ENCODE data around the gene ZNF33B.
"Not testable (repeated sequence)": the region's sequence is repeated elsewhere in the genome, so short reads cannot be mapped to it uniquely, and the experiment has no call there.

ZNF33B gene

GRCh38 chr10:42615419-42615818 is 23.0 kb downstream of the ZNF33B start:
- DNase-seq (ENCODE audit: low read depth in 2 of 2) = no peak

GRCh38 chr10:42609872-42610271 is 28.5 kb downstream of the ZNF33B start:
- no peak for DNase-seq (ENCODE audit: low read depth in 2 of 2)

- no peak for DNase-seq (ENCODE audit: low read depth in 2 of 2)
Observed at GRCh38 chr10:42598249-42598873, 40.0 kb downstream of the ZNF33B start.

GRCh38 chr10:42596196-42596595 is 42.2 kb downstream of the ZNF33B start:
- no peak for DNase-seq (ENCODE audit: low read depth in 2 of 2)

- no peak for DNase-seq (ENCODE audit: low read depth in 2 of 2)
Observed at GRCh38 chr10:42594246-42594650, 44.1 kb downstream of the ZNF33B start.

GRCh38 chr10:42593284-42593683 is 45.1 kb downstream of the ZNF33B start:
- DNase-seq (ENCODE audit: low read depth in 2 of 2) = no peak

GRCh38 chr10:42583828-42584227 is 54.5 kb downstream of the ZNF33B start:
- DNase-seq (ENCODE audit: low read depth in 2 of 2) = no peak

GRCh38 chr10:42578019-42578418 is 60.4 kb downstream of the ZNF33B start:
- DNase-seq (ENCODE audit: low read depth in 2 of 2) = no peak

- no peak for DNase-seq (ENCODE audit: low read depth in 2 of 2)
Observed at GRCh38 chr10:42576338-42576737, 62.0 kb downstream of the ZNF33B start.

GRCh38 chr10:42574336-42574735 is 64.0 kb downstream of the ZNF33B start:
- no peak for DNase-seq (ENCODE audit: low read depth in 2 of 2)

GRCh38 chr10:42556931-42557330 is 81.4 kb downstream of the ZNF33B start:
- no peak for DNase-seq (ENCODE audit: low read depth in 2 of 2)

- not testable (repeated sequence) for DNase-seq (ENCODE audit: low read depth in 2 of 2)
Observed at GRCh38 chr10:42553576-42553975, 84.8 kb downstream of the ZNF33B start.

GRCh38 chr10:42553064-42553407 is 85.3 kb downstream of the ZNF33B start:
- DNase-seq (ENCODE audit: low read depth in 2 of 2) = no peak

GRCh38 chr10:42552188-42553063 is 85.9 kb downstream of the ZNF33B start:
- DNase-seq (ENCODE audit: low read depth in 2 of 2) = peak; percentile 90

- DNase-seq (ENCODE audit: low read depth in 2 of 2) = no peak
Observed at GRCh38 chr10:42551582-42552187, 86.7 kb downstream of the ZNF33B start.

- no peak for DNase-seq (ENCODE audit: low read depth in 2 of 2)
Observed at GRCh38 chr10:42549851-42550250, 88.5 kb downstream of the ZNF33B start.

GRCh38 chr10:42548254-42548653 is 90.1 kb downstream of the ZNF33B start:
- DNase-seq (ENCODE audit: low read depth in 2 of 2) = no peak

GRCh38 chr10:42544945-42545344 is 93.4 kb downstream of the ZNF33B start:
- DNase-seq (ENCODE audit: low read depth in 2 of 2) = no peak

GRCh38 chr10:42543840-42544372 is 94.5 kb downstream of the ZNF33B start:
- no peak for DNase-seq (ENCODE audit: low read depth in 2 of 2)

Measured in activated CD4-positive, alpha-beta T cell treated with anti-CD3 and anti-CD28 coated beads for 24 hours (primary cell).